Measurements from ENCODE around the gene CNTN5. TPM values are rescaled to one million over a fixed set of nuclear protein-coding genes. Genes with fewer than 3 reads are reported as not detected.

CNTN5 gene
- total RNA-seq, 1 donor = under 0.01 TPM

DNA sequence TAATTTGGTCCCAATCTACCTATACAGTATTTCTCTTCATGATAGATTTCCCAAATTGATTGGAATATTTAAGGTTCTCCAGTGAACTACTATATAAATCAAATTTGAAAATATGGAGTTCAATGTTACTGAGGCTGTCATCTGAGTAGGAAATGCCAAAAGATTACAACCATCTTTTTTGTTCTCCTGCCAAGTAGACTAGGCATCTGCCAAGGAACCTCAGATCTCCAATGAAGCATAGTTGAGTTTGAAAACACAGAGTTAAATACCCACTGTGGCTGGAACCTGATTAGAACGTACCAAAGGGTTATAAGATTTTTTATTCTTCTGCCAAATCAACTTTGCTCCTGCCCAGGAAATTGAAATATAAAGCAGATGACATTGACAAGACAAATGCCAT, 330.9 kb downstream of the CNTN5 start:
- H3K4me3 ChIP-seq (ENCODE audit: low read depth, low read length) = no peak overlapping the region
- TF ChIP-seq CTCF (IDR thresholded peaks at IDR 0.05; ENCODE audit: insufficient read depth, low read depth, low read length) = no peak
- no peak for DNase-seq (ENCODE audit: low read depth)

DNA sequence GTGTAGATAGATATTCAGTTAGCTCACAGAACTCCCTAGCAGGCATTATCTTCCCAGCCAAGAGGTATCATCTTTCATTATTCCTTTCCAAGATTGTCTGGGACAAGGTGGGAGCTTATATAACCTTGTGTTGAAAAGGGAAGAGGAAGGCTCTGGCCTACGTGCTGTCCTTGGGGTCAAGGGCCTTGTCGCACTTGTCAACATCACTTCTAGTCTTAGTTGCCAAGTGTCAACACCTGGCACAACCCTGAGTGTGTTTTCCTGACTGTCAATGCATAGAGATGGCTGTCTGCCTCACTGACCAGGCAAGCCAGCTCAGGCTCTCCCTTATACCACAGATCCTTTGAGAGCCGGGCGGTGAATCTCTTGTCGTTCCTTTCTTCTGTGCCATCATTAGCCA, 331.9 kb downstream of the CNTN5 start:
- DNase-seq (ENCODE audit: low read depth) = no peak
- TF ChIP-seq CTCF (IDR thresholded peaks at IDR 0.05; ENCODE audit: insufficient read depth, low read depth, low read length) = no peak

GRCh38 chr11:99366546-99366945, 345.8 kb downstream of the CNTN5 start:
- H3K4me3 ChIP-seq (ENCODE audit: low read depth, low read length) = no peak overlapping the region
- no peak for TF ChIP-seq CTCF (IDR thresholded peaks at IDR 0.05; ENCODE audit: insufficient read depth, low read depth, low read length)
- no peak for DNase-seq (ENCODE audit: low read depth)

More for the DNA sequence above, 331.9 kb downstream of the CNTN5 start:
- H3K4me3 ChIP-seq (ENCODE audit: low read depth, low read length) = no peak overlapping the region

- no peak overlapping the region for H3K4me3 ChIP-seq (ENCODE audit: low read depth, low read length)
- peak; percentile 2 for DNase-seq (ENCODE audit: low read depth)
- TF ChIP-seq CTCF (IDR thresholded peaks at IDR 0.05; ENCODE audit: insufficient read depth, low read depth, low read length) = no peak
These were observed 347.8 kb downstream of the CNTN5 start for GRCh38 chr11:99368583-99368982.

DNA sequence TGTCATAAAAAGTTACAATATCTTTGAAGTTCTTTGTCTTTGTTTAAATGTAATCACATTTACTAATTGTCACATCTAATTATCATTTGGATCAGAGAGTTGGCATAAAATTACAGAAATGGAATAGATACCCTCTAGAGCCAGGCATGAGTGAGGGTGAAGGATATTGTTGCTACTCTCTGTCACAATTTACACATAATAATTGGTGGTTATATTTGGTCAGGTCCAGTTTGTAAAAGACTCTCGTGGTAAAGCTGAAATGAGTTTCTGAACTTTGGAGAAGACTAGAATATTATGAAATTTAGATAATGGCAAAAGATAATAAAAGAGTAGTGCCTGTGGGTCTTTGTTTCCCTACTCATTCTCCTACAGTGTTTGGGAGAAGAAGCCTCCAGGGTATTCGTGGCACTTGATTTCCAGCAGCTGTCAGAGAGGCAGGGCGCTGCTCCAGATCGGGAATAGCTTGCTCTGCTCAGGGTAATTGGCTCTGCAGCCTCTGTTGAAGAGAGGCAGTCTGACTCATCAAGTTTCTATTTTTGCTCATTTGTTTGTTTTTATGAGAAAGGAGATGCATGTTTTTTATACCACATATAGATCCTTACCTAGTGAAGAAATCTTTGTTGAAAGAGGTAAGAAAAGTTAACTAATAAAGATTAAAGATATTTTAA, 349.9 kb downstream of the CNTN5 start:
- TF ChIP-seq CTCF (IDR thresholded peaks at IDR 0.05; ENCODE audit: insufficient read depth, low read depth, low read length) = no peak
- no peak overlapping the region for H3K4me3 ChIP-seq (ENCODE audit: low read depth, low read length)
- DNase-seq (ENCODE audit: low read depth) = peak; percentile 55

DNA sequence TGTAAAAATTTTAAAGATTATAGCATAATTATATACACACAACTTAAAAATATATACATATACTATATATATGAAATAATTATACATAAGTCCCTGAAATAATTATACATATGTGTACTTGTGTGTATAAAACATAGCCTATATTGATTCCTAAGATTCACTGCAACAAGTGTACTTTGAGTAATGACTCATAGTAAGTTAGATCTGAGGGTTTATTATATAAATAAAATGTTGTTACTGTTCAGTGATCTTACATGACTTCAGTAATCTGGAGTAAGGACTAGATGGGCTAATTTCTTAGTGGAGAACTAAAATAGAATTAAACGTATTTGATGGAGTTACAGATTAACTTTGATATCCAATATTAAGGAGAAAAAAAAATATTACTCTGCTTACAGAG, 350.5 kb downstream of the CNTN5 start:
- TF ChIP-seq CTCF (IDR thresholded peaks at IDR 0.05; ENCODE audit: insufficient read depth, low read depth, low read length) = no peak
- no peak for DNase-seq (ENCODE audit: low read depth)

DNA sequence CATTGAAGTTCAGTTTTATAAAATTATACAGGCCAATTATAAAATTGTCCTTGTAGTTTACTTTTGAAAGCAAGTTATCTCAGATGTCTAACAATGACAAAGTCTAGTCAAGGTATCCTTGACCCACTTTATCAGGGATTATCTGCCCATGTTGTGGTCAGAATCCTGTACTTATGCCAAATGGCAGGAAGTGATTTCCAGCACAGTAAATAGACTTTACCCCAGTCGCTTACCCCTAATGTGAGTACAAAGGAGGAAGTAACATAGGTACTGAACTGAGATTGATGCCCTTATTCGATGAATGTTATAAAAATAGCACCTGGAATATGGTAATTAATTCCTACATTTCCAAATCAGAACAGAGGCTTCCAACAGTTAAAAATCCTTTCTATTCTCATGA, 355.7 kb downstream of the CNTN5 start:
- DNase-seq (ENCODE audit: low read depth) = no peak
- no peak overlapping the region for H3K4me3 ChIP-seq (ENCODE audit: low read depth, low read length)
- TF ChIP-seq CTCF (IDR thresholded peaks at IDR 0.05; ENCODE audit: insufficient read depth, low read depth, low read length) = no peak

More for the DNA sequence above, 350.5 kb downstream of the CNTN5 start:
- no peak overlapping the region for H3K4me3 ChIP-seq (ENCODE audit: low read depth, low read length)
